Esophagus (tissue), 2 donors: ENCODE results near the gene PPP1R9A. TPM values are rescaled to one million over a fixed set of nuclear protein-coding genes. Genes with fewer than 3 reads are reported as not detected.

Experiments used
- H3K27ac ChIP-seq, 2 donors: one replicate each; pipeline ENCODE4 v1.5.1; 2013; ENCODE audit warnings: low read depth in 2 of 2, mild to moderate bottlenecking in 2 of 2, inconsistent platforms in 1 of 2, low read length in 1 of 2, moderate library complexity in 1 of 2
- H3K27me3 ChIP-seq, 2 donors: one replicate each; pipeline ENCODE4 v1.6.1; 2013; ENCODE audit warnings: low read length in 2 of 2, control low read depth in 1 of 2, mild to moderate bottlenecking in 1 of 2; ENCODE audit not compliant: insufficient read depth in 2 of 2, control insufficient read depth in 1 of 2
- H3K36me3 ChIP-seq, 2 donors: one replicate each; pipeline ENCODE4 v1.6.1; 2013; ENCODE audit warnings: low read length in 1 of 2; ENCODE audit not compliant: control insufficient read depth in 2 of 2, insufficient read depth in 2 of 2
- H3K4me1 ChIP-seq, 2 donors: one replicate each; pipeline ENCODE4 v1.6.1; 2013; ENCODE audit warnings: low read length in 1 of 2; ENCODE audit not compliant: control insufficient read depth in 2 of 2, insufficient read depth in 2 of 2
- H3K4me3 ChIP-seq, 2 donors: one replicate each; pipeline ENCODE4 v1.5.1; 2013; ENCODE audit warnings: low read length in 2 of 2, mild to moderate bottlenecking in 2 of 2, low read depth in 1 of 2, moderate library complexity in 1 of 2
- H3K9me3 ChIP-seq, 2 donors: one replicate each; pipeline ENCODE4 v1.6.1; 2013; ENCODE audit warnings: mild to moderate bottlenecking in 2 of 2, low read depth in 1 of 2, low read length in 1 of 2, moderate library complexity in 1 of 2; ENCODE audit not compliant: control insufficient read depth in 2 of 2, insufficient read depth in 1 of 2
- WGBS, 2 donors: extraction: QIAGEN DNeasy Blood & Tissue Kit; methylation state at CpG; one replicate each; pipeline ENCODE4 v1.1.7; 2013; 5-methylcytosine and 5-hydroxymethylcytosine counted together
- polyA plus RNA-seq, 2 donors: library from polyadenylated mRNA; stranded (reverse); fragments of 200-250 nt; gene quantifications; one replicate each; pipeline ENCODE4 v1.2.3, GENCODE V29; 2013
- donor health status: healthy with polysubstance abuse.
- donor health status: Bipolar disorder and iron deficiency.

The PPP1R9A gene
- polyA plus RNA-seq, 2 donors = 0.51 to 0.65 TPM

- H3K27me3 ChIP-seq = no peaks in the 10 kb centered on the region
- WGBS, 2 donors = 23 to 57% methylated on average over 1 of the region's 1 CpG
- no peaks in the 10 kb centered on the region for H3K4me1 ChIP-seq
- no peaks in the 10 kb centered on the region for H3K36me3 ChIP-seq
- H3K27ac ChIP-seq = no peak overlapping the region
- H3K9me3 ChIP-seq = no peaks in the 10 kb centered on the region
- no peak overlapping the region for H3K4me3 ChIP-seq
Measured at GRCh38 chr7:95099106-95099505, 191.7 kb downstream of the PPP1R9A start.

GRCh38 chr7:95101422-95101821, 194.0 kb downstream of the PPP1R9A start:
- H3K36me3 ChIP-seq = no peaks in the 10 kb centered on the region
- WGBS, 2 donors = 80 to 87% methylated on average over 5 of the region's 5 CpGs
- H3K27me3 ChIP-seq = no peaks in the 10 kb centered on the region

GRCh38 chr7:95102662-95103061, 195.3 kb downstream of the PPP1R9A start:
- no peaks in the 10 kb centered on the region for H3K36me3 ChIP-seq
- no peaks in the 10 kb centered on the region for H3K4me1 ChIP-seq
- WGBS, 2 donors = 65 to 66% methylated on average over 3 of the region's 3 CpGs
- no peaks in the 10 kb centered on the region for H3K27me3 ChIP-seq
- no peak overlapping the region for H3K27ac ChIP-seq
- no peak overlapping the region for H3K4me3 ChIP-seq
- no peaks in the 10 kb centered on the region for H3K9me3 ChIP-seq

More at GRCh38 chr7:95101422-95101821, 194.0 kb downstream of the PPP1R9A start:
- Histone ChIP-seq H3K4me3 (no peak overlapping the region), H3K27ac (no peak overlapping the region), H3K4me1 (no peaks in the 10 kb centered on the region), H3K9me3 (no peaks in the 10 kb centered on the region)

GRCh38 chr7:95104739-95105138, 197.3 kb downstream of the PPP1R9A start:
- WGBS, 2 donors = 11 to 23% methylated on average over 1 of the region's 1 CpG
- H3K4me1 ChIP-seq = no peaks in the 10 kb centered on the region
- no peak overlapping the region for H3K27ac ChIP-seq
- no peaks in the 10 kb centered on the region for H3K9me3 ChIP-seq
- H3K36me3 ChIP-seq = no peaks in the 10 kb centered on the region
- H3K4me3 ChIP-seq = no peak overlapping the region
- H3K27me3 ChIP-seq = no peaks in the 10 kb centered on the region

GRCh38 chr7:95105627-95106026, 198.2 kb downstream of the PPP1R9A start:
- no peaks in the 10 kb centered on the region for H3K36me3 ChIP-seq
- H3K4me1 ChIP-seq = no peaks in the 10 kb centered on the region
- H3K4me3 ChIP-seq = no peak overlapping the region
- H3K27me3 ChIP-seq = no peaks in the 10 kb centered on the region
- H3K9me3 ChIP-seq = no peaks in the 10 kb centered on the region
- no peak overlapping the region for H3K27ac ChIP-seq

- H3K9me3 ChIP-seq = no peaks in the 10 kb centered on the region
- no peak overlapping the region for H3K27ac ChIP-seq
- H3K36me3 ChIP-seq = no peaks in the 10 kb centered on the region
- no peak overlapping the region for H3K4me3 ChIP-seq
- WGBS, 2 donors = 94 to 100% methylated on average over 2 of the region's 2 CpGs
- H3K4me1 ChIP-seq = no peaks in the 10 kb centered on the region
- H3K27me3 ChIP-seq = no peaks in the 10 kb centered on the region
Measured at GRCh38 chr7:95106401-95106800, 199.0 kb downstream of the PPP1R9A start.

GRCh38 chr7:95110707-95111106, 203.3 kb downstream of the PPP1R9A start:
- 91 to 98% methylated on average over 3 of the region's 3 CpGs for WGBS, 2 donors
- H3K4me1 ChIP-seq = no peaks in the 10 kb centered on the region
- H3K4me3 ChIP-seq = no peak overlapping the region
- no peaks in the 10 kb centered on the region for H3K36me3 ChIP-seq
- H3K9me3 ChIP-seq = no peaks in the 10 kb centered on the region
- no peak overlapping the region for H3K27ac ChIP-seq
- no peaks in the 10 kb centered on the region for H3K27me3 ChIP-seq

GRCh38 chr7:95113590-95113989, 206.2 kb downstream of the PPP1R9A start:
- Histone ChIP-seq H3K27ac (no peak overlapping the region), H3K9me3 (no peaks in the 10 kb centered on the region), H3K36me3 (no peaks in the 10 kb centered on the region), H3K4me3 (no peak overlapping the region), H3K4me1 (no peaks in the 10 kb centered on the region), H3K27me3 (no peaks in the 10 kb centered on the region)

GRCh38 chr7:95126053-95126709, 218.8 kb downstream of the PPP1R9A start:
- no peaks in the 10 kb centered on the region for H3K9me3 ChIP-seq
- no peaks in the 10 kb centered on the region for H3K36me3 ChIP-seq
- no peaks in the 10 kb centered on the region for H3K4me1 ChIP-seq
- no peaks in the 10 kb centered on the region for H3K27me3 ChIP-seq
- no peak overlapping the region for H3K4me3 ChIP-seq
- 42 to 52% methylated on average over 2 of the region's 2 CpGs for WGBS, 2 donors
- H3K27ac ChIP-seq = no peak overlapping the region

- H3K27ac ChIP-seq = no peak overlapping the region
- WGBS, 2 donors = 89 to 91% methylated on average over 11 of the region's 11 CpGs
- no peak overlapping the region for H3K4me3 ChIP-seq
- no peaks in the 10 kb centered on the region for H3K9me3 ChIP-seq
- H3K4me1 ChIP-seq = no peaks in the 10 kb centered on the region
- H3K27me3 ChIP-seq = no peaks in the 10 kb centered on the region
- no peaks in the 10 kb centered on the region for H3K36me3 ChIP-seq
Measured at GRCh38 chr7:95132500-95132899, 225.1 kb downstream of the PPP1R9A start.
